HG03039 (cell line): ENCODE results near the gene RNU6-7.
A peak's percentile ranks its signal among the peaks of the same experiment; 100 is the strongest.

Experiments used
- ATAC-seq: cut with Tn5 transposase; IDR thresholded peaks from one replicate; pipeline ENCODE4 v1.9.1; 2021; ENCODE audit warnings: mild to moderate bottlenecking, moderate library complexity; ENCODE audit not compliant: unreplicated experiment

The RNU6-7 gene

GRCh38 chr14:32201816-32202490 is at the start of gene RNU6-7:
RNU6-7 (plus strand) TSS chr14:32202045.
- no peak for ATAC-seq

- ATAC-seq: no peak
Observed at GRCh38 chr14:32166029-32166428, 35.8 kb upstream of the RNU6-7 start.

GRCh38 chr14:32166924-32167323 is 34.9 kb upstream of the RNU6-7 start:
- ATAC-seq: no peak

- ATAC-seq: no peak
Observed at GRCh38 chr14:32167907-32168306, 33.9 kb upstream of the RNU6-7 start.

- ATAC-seq: no peak
Observed at GRCh38 chr14:32169191-32169590, 32.7 kb upstream of the RNU6-7 start.

GRCh38 chr14:32171469-32171868 is 30.4 kb upstream of the RNU6-7 start:
- no peak for ATAC-seq

- no peak for ATAC-seq
Observed at GRCh38 chr14:32183151-32184058, 18.4 kb upstream of the RNU6-7 start.

- ATAC-seq: no peak
Observed at GRCh38 chr14:32185097-32185496, 16.7 kb upstream of the RNU6-7 start.

- no peak for ATAC-seq
Observed at GRCh38 chr14:32186248-32186647, 15.6 kb upstream of the RNU6-7 start.

- no peak for ATAC-seq
Observed at GRCh38 chr14:32189811-32190210, 12.0 kb upstream of the RNU6-7 start.

- no peak for ATAC-seq
Observed at GRCh38 chr14:32190673-32191072, 11.2 kb upstream of the RNU6-7 start.

GRCh38 chr14:32192712-32193373 is 9.0 kb upstream of the RNU6-7 start:
- no peak for ATAC-seq

- no peak for ATAC-seq
Observed at GRCh38 chr14:32193532-32193931, 8.3 kb upstream of the RNU6-7 start.

- ATAC-seq: no peak
Observed at GRCh38 chr14:32195636-32196035, 6.2 kb upstream of the RNU6-7 start.

- ATAC-seq: no peak
Observed at GRCh38 chr14:32197919-32198318, 3.9 kb upstream of the RNU6-7 start.

GRCh38 chr14:32200368-32201192 is 1.3 kb upstream of the RNU6-7 start:
- ATAC-seq: no peak

- peak; percentile 47 for ATAC-seq
Observed at GRCh38 chr14:32201193-32201815, 541 bp upstream of the RNU6-7 start.

- no peak for ATAC-seq
Observed at GRCh38 chr14:32202491-32202997, 699 bp downstream of the RNU6-7 start.

- ATAC-seq: peak; percentile 65
Observed at GRCh38 chr14:32202998-32203882, 1.4 kb downstream of the RNU6-7 start, which contains the start of gene RNU6-8. RNU6-8 (minus strand) TSS chr14:32203269.
